HEK293T (cell line): ENCODE data around the gene REXO4.

Experiments used
- CTCF ChIA-PET: fragments of 350-600 bp; formaldehyde crosslinking; extraction: SDS; loops from one replicate; lab custom pipeline; 2021; ENCODE audit warnings: antibody characterized with exemption, inconsistent platforms; lab: Yijun Ruan, JAX
- POLR2A ChIA-PET: fragments of 350-600 bp; formaldehyde crosslinking; extraction: SDS; loops from one replicate; lab custom pipeline; 2020; ENCODE audit warnings: antibody characterized with exemption, inconsistent platforms; lab: Yijun Ruan, JAX
- DNase-seq: peaks from one replicate; pipeline ENCODE4 v3.0.0; 2012; ENCODE audit warnings: mixed read lengths; ENCODE audit errors: extremely low spot score
- ARNT ChIP-seq: fragments of 450-650 bp; IDR thresholded peaks from 2 replicates; pipeline ENCODE4 v1.6.1; 2017; ENCODE audit warnings: mild to moderate bottlenecking
- BHLHE40 ChIP-seq: fragments of 450-650 bp; IDR thresholded peaks from 2 replicates; pipeline ENCODE4 v1.6.1; 2016; ENCODE audit warnings: mild to moderate bottlenecking, moderate library complexity, borderline replicate concordance
- CTBP1 ChIP-seq: fragments of 450-650 bp; IDR thresholded peaks from 2 replicates; pipeline ENCODE4 v1.6.1; 2016; ENCODE audit warnings: borderline replicate concordance
- ELF4 ChIP-seq: fragments of 450-650 bp; IDR thresholded peaks from 2 replicates; pipeline ENCODE4 v1.6.1; 2017; ENCODE audit warnings: antibody characterized with exemption
- FOXA1 ChIP-seq: fragments of 450-650 bp; IDR thresholded peaks from 2 replicates; pipeline ENCODE4 v1.6.1; 2016; ENCODE audit warnings: mild to moderate bottlenecking
- FOXK2 ChIP-seq: fragments of 450-650 bp; IDR thresholded peaks from 2 replicates; pipeline ENCODE4 v1.6.1; 2016; ENCODE audit warnings: mild to moderate bottlenecking
- FOXM1 ChIP-seq: fragments of 450-650 bp; IDR thresholded peaks from 2 replicates; pipeline ENCODE4 v1.6.1; 2017; ENCODE audit warnings: mild to moderate bottlenecking, borderline replicate concordance
- HDGF ChIP-seq: fragments of 450-650 bp; IDR thresholded peaks from 2 replicates; pipeline ENCODE4 v1.6.1; 2017; ENCODE audit warnings: antibody characterized with exemption, borderline replicate concordance
- L3MBTL2 ChIP-seq: fragments of 450-650 bp; conservative IDR thresholded peaks from 2 replicates; pipeline ENCODE4 v1.6.1; 2016; ENCODE audit warnings: mild to moderate bottlenecking
- LEF1 ChIP-seq: fragments of 450-650 bp; IDR thresholded peaks from 2 replicates; pipeline ENCODE4 v1.6.1; 2017; ENCODE audit warnings: mild to moderate bottlenecking, borderline replicate concordance
- NFRKB ChIP-seq: fragments of 450-650 bp; IDR thresholded peaks from 2 replicates; pipeline ENCODE4 v1.6.1; 2016; ENCODE audit warnings: mild to moderate bottlenecking, moderate library complexity
- PKNOX1 ChIP-seq: fragments of 450-650 bp; IDR thresholded peaks from 2 replicates; pipeline ENCODE4 v1.6.1; 2016
- SP1 ChIP-seq: fragments of 450-650 bp; IDR thresholded peaks from 2 replicates; pipeline ENCODE4 v1.6.1; 2017
- SUZ12 ChIP-seq: fragments of 450-650 bp; IDR thresholded peaks from 2 replicates; pipeline ENCODE4 v1.6.1; 2016; ENCODE audit warnings: mild to moderate bottlenecking
- TARDBP ChIP-seq: fragments of 450-650 bp; IDR thresholded peaks from 2 replicates; pipeline ENCODE4 v1.6.1; 2016
- ZNF384 ChIP-seq: fragments of 450-650 bp; IDR thresholded peaks from 2 replicates; pipeline ENCODE4 v1.6.1; 2016

Gene REXO4, protein sequence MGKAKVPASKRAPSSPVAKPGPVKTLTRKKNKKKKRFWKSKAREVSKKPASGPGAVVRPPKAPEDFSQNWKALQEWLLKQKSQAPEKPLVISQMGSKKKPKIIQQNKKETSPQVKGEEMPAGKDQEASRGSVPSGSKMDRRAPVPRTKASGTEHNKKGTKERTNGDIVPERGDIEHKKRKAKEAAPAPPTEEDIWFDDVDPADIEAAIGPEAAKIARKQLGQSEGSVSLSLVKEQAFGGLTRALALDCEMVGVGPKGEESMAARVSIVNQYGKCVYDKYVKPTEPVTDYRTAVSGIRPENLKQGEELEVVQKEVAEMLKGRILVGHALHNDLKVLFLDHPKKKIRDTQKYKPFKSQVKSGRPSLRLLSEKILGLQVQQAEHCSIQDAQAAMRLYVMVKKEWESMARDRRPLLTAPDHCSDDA

GRCh38 chr9:133417541-133418461 is at the start of gene REXO4:
REXO4 (minus strand) TSS chr9:133418010; CDS start chr9:133417844, 166 bp downstream.
- ChIA-PET CTCF (interaction anchor here (1.9 kb wide), 1 partner anchor 13 kb away, joined by 6 read pairs; no protein-coding TSS in a partner anchor), POLR2A (interaction anchor here (0.8 to 1.7 kb wide), 4 partner anchors 23 to 67 kb away, joined by 3 to 8 read pairs (median 3); partner anchors contain the start of genes CACFD1 and SURF1)
- DNase-seq = peak; percentile 84
- TF ChIP-seq ELF4 = peak; percentile 84
- no peak for TF ChIP-seq SUZ12
- peak; percentile 58 for TF ChIP-seq ARNT
- TF ChIP-seq FOXM1 = peak; percentile 71; the same call in 1 of the 2 replicates
- no peak for TF ChIP-seq HDGF
- peak; percentile 67; the same call in 1 of the 2 replicates for TF ChIP-seq PKNOX1
- TF ChIP-seq FOXA1 = no peak
- peak; percentile 60 for TF ChIP-seq L3MBTL2
- TF ChIP-seq BHLHE40 = no peak; the same call in 1 of the 2 replicates
- peak; percentile 88 for TF ChIP-seq LEF1
- TF ChIP-seq SP1 = no peak
- peak; percentile 98 for TF ChIP-seq CTBP1
- no peak for TF ChIP-seq TARDBP
- no peak for TF ChIP-seq ZNF384
- TF ChIP-seq NFRKB = peak; percentile 42; the same call in 1 of the 2 replicates
- no peak for TF ChIP-seq FOXK2

DNA sequence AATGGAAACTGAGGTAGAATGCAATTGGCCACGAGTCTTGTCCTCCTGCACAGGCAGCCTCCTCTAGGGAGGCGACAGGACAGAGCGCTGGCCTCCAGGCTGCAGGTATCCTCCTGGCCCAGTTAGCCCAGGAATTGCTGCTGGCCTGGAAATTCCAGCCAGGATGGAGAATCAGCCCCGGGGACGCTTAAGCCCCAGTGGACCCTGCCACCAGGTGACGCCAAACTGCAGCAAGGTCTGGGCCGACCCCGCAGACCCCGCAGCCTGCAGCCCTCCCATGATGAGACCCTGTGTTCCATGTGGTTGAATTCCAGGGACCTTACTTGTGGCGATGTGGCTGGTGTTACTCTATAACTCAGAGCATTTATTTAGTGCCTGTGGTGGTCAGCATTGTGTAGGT is 49.3 kb upstream of the REXO4 start:
- ChIA-PET POLR2A (no interaction called here), CTCF (no interaction called here)

GRCh38 chr9:133465984-133466383 is 48.2 kb upstream of the REXO4 start:
- ChIA-PET POLR2A (no interaction called here), CTCF (no interaction called here)
- DNase-seq = no peak
- TF ChIP-seq NFRKB (no peak), BHLHE40 (no peak), SP1 (no peak), LEF1 (no peak), SUZ12 (no peak), CTBP1 (no peak)

More for the DNA sequence above, 49.3 kb upstream of the REXO4 start:
- no peak for DNase-seq
- TF ChIP-seq TARDBP (no peak), FOXA1 (no peak), NFRKB (no peak), ZNF384 (no peak), SUZ12 (no peak), L3MBTL2 (no peak), CTBP1 (no peak), ELF4 (no peak), FOXK2 (no peak), HDGF (no peak), LEF1 (no peak), FOXM1 (no peak), ARNT (no peak), PKNOX1 (no peak), SP1 (no peak), BHLHE40 (no peak)

GRCh38 chr9:133464638-133465037 is 46.8 kb upstream of the REXO4 start:
- DNase-seq = no peak
- no peak for TF ChIP-seq LEF1
- TF ChIP-seq ZNF384 = no peak
- no peak for TF ChIP-seq BHLHE40
- no peak for TF ChIP-seq TARDBP
- TF ChIP-seq ARNT = no peak
- no peak for TF ChIP-seq SP1
- no peak for TF ChIP-seq NFRKB
- TF ChIP-seq SUZ12 = no peak
- TF ChIP-seq HDGF = no peak
- TF ChIP-seq FOXM1 = no peak
- TF ChIP-seq ELF4 = no peak
- TF ChIP-seq PKNOX1 = no peak
- no peak for TF ChIP-seq FOXA1
- no peak for TF ChIP-seq FOXK2
- no peak for TF ChIP-seq CTBP1
- no peak for TF ChIP-seq L3MBTL2
- ChIA-PET CTCF (no interaction called here), POLR2A (interaction anchor here (1.0 kb wide), 1 partner anchor 14 kb away, joined by 3 read pairs; the partner anchor contains the start of gene SLC2A6)
